ENCODE measurements around the gene IPO9.

DNA sequence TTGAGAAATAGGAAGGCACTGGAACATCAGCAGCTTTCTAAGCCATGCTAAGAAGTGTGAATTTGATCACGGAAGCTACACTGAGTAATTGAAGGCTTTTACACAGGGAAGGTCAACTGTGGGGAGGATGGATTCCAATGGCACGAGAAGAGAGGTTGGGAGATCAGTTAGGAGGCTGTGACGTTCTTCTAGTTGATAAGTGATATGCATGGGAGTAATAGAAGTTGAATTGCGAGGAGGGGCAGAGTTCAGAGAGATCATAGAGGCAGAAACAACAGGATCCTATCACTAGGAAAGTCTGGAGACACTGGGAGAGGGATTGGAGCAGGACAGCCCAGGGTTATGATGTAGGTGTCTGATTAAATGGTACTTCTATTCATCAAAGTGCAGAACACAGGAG lies 101.2 kb downstream of the IPO9 start:
- TF ChIP-seq CTCF (conservative IDR thresholded peaks at IDR 0.05; ENCODE audit: low read depth, low read length) (no peak), EZH2 (IDR thresholded peaks at IDR 0.05; ENCODE audit: borderline replicate concordance, low read depth, low read length, poor library complexity, severe bottlenecking) (no peak)

Data from A673 (cell line).